SK-N-SH treated with all-trans-retinoic acid at 6 μM for 48 hours (cell line): ENCODE data around the gene CNKSR2.

Experiments used
- ARNTL ChIP-seq: fragments of 450-650 bp; formaldehyde crosslinking; IDR thresholded peaks from 2 replicates; pipeline ENCODE4 v1.5.0; 2020; ENCODE audit warnings: low read depth, mild to moderate bottlenecking, moderate library complexity, borderline replicate concordance
- CREB5 ChIP-seq: fragments of 250-450 bp; sonication (Bioruptor Pico); IDR thresholded peaks from 2 replicates; pipeline ENCODE4 v1.5.1; 2020; ENCODE audit warnings: low read depth, mild to moderate bottlenecking, moderate library complexity
- ESRRG ChIP-seq: fragments of 250-450 bp; sonication (Bioruptor Pico); IDR thresholded peaks from 2 replicates; pipeline ENCODE4 v1.6.1; 2021; ENCODE audit warnings: mild to moderate bottlenecking
- OSR1 ChIP-seq: fragments of 250-450 bp; sonication (Bioruptor Pico); IDR thresholded peaks from 2 replicates; pipeline ENCODE4 v1.8.0; 2022; ENCODE audit warnings: moderate library complexity, mild to moderate bottlenecking, inconsistent platforms
- PATZ1 ChIP-seq: fragments of 250-450 bp; sonication (Bioruptor Pico); IDR thresholded peaks from 2 replicates; pipeline ENCODE4 v1.8.0; 2020; ENCODE audit warnings: mild to moderate bottlenecking, moderate library complexity, borderline replicate concordance
- POU6F1 ChIP-seq: fragments of 250-450 bp; sonication (Bioruptor Pico); IDR thresholded peaks from 2 replicates; pipeline ENCODE4 v1.8.0; 2021; ENCODE audit warnings: low read depth, mild to moderate bottlenecking, moderate library complexity, borderline replicate concordance
- PPARA ChIP-seq: fragments of 250-450 bp; sonication (Bioruptor Pico); IDR thresholded peaks from 2 replicates; pipeline ENCODE4 v1.5.0; 2020; ENCODE audit warnings: mild to moderate bottlenecking, borderline replicate concordance
- TSHZ2 ChIP-seq: fragments of 250-450 bp; sonication (Bioruptor Pico); IDR thresholded peaks from 2 replicates; pipeline ENCODE4 v1.5.0; 2020; ENCODE audit warnings: mild to moderate bottlenecking, moderate library complexity
- ZFP3 ChIP-seq: fragments of 250-450 bp; sonication (Bioruptor Pico); IDR thresholded peaks from 2 replicates; pipeline ENCODE4 v1.5.0; 2020; ENCODE audit warnings: mild to moderate bottlenecking, moderate library complexity
- ZFP30 ChIP-seq: fragments of 450-650 bp; formaldehyde crosslinking; IDR thresholded peaks from 2 replicates; pipeline ENCODE4 v1.5.0; 2022; ENCODE audit warnings: mild to moderate bottlenecking, moderate library complexity

GRCh38 chrX:21559417-21559816 is 185.2 kb downstream of the CNKSR2 start:
- TF ChIP-seq TSHZ2 (CRISPR knock-in tag) (no peak), PATZ1 (CRISPR knock-in tag) (no peak), ESRRG (CRISPR knock-in tag) (no peak), ZFP3 (CRISPR knock-in tag) (no peak), PPARA (CRISPR knock-in tag) (no peak), OSR1 (CRISPR knock-in tag) (no peak), ARNTL (CRISPR knock-in tag) (no peak), ZFP30 (CRISPR knock-in tag) (no peak), POU6F1 (no peak), CREB5 (no peak)
